Hepatocyte (in vitro differentiated cells): ENCODE data around the gene ESPL1. TPM values are rescaled to one million over a fixed set of nuclear protein-coding genes. Genes with fewer than 3 reads are reported as not detected.

ENCODE experiments used
- DNase-seq: peaks from one replicate; pipeline ENCODE4 v3.0.0-alpha.2; 2016; ENCODE audit warnings: low spot score
- H2AFZ ChIP-seq: fragments of 200-600 bp; sonication (generic); 2 replicates; pipeline ENCODE4 v1.6.0; 2016; ENCODE audit warnings: antibody characterized with exemption, mild to moderate bottlenecking
- H3K27ac ChIP-seq: fragments of 200-600 bp; sonication (generic); 2 replicates; pipeline ENCODE4 v1.5.1; 2016; ENCODE audit warnings: mild to moderate bottlenecking
- H3K27me3 ChIP-seq: fragments of 200-600 bp; sonication (generic); 2 replicates; pipeline ENCODE4 v1.6.1; 2016
- H3K36me3 ChIP-seq: fragments of 200-600 bp; sonication (generic); replicated peaks from 2 replicates; pipeline ENCODE4 v1.5.1; 2016; ENCODE audit warnings: low read depth; ENCODE audit not compliant: insufficient read depth
- H3K4me1 ChIP-seq: fragments of 200-600 bp; sonication (generic); 2 replicates; pipeline ENCODE4 v1.5.1; 2016; ENCODE audit warnings: mild to moderate bottlenecking, moderate library complexity; ENCODE audit not compliant: insufficient read depth
- H3K4me2 ChIP-seq: fragments of 200-600 bp; sonication (generic); 2 replicates; pipeline ENCODE4 v1.6.0; 2016
- H3K4me3 ChIP-seq: fragments of 200-600 bp; sonication (generic); 2 replicates; pipeline ENCODE4 v1.5.1; 2016; ENCODE audit warnings: mild to moderate bottlenecking
- H3K79me2 ChIP-seq: fragments of 200-600 bp; sonication (generic); 2 replicates; pipeline ENCODE4 v1.6.0; 2017; ENCODE audit warnings: mild to moderate bottlenecking
- H3K9me2 ChIP-seq: fragments of 200-600 bp; sonication (generic); replicated peaks from 2 replicates; pipeline ENCODE4 v1.6.0; 2017; ENCODE audit warnings: mild to moderate bottlenecking; ENCODE audit not compliant: insufficient read depth
- H3K9me3 ChIP-seq: fragments of 200-600 bp; sonication (generic); 2 replicates; pipeline ENCODE4 v1.5.1; 2016; ENCODE audit warnings: low read depth, mild to moderate bottlenecking
- H4K20me1 ChIP-seq: fragments of 200-600 bp; sonication (generic); 2 replicates; pipeline ENCODE4 v1.6.0; 2016; ENCODE audit warnings: mild to moderate bottlenecking; ENCODE audit not compliant: insufficient read depth, poor library complexity, severe bottlenecking
- CTCF ChIP-seq: fragments of 200-600 bp; sonication (generic); IDR thresholded peaks from 2 replicates; pipeline ENCODE4 v1.5.1; 2016; ENCODE audit warnings: antibody characterized with exemption, mild to moderate bottlenecking; ENCODE audit not compliant: poor library complexity
- EZH2 ChIP-seq: fragments of 200-600 bp; sonication (generic); IDR thresholded peaks from 2 replicates; pipeline ENCODE4 v1.6.1; 2016; ENCODE audit warnings: antibody characterized with exemption, mild to moderate bottlenecking, borderline replicate concordance
- EZH2phosphoT487 ChIP-seq: fragments of 200-600 bp; sonication (generic); IDR thresholded peaks from one replicate; pipeline ENCODE4 v1.6.1; 2018; ENCODE audit warnings: antibody characterized with exemption, mild to moderate bottlenecking, low read depth, moderate library complexity; ENCODE audit not compliant: unreplicated experiment, severe bottlenecking
- WGBS: methylation state at CpG from one replicate; pipeline ENCODE4 v1.1.6; 2016; ENCODE audit warnings: low lambda C conversion rate; ENCODE audit errors: missing lambda C conversion rate; 5-methylcytosine and 5-hydroxymethylcytosine counted together
- polyA plus RNA-seq: library from polyadenylated mRNA; unstranded; fragments of >200 nt; fragmentation: Nextera tagmentation; extraction: Ambion mirVana; gene quantifications from 2 replicates; pipeline ENCODE4 v1.2.1, GENCODE V29; 2016
- total RNA-seq: library from RNA; depleted of rRNA; stranded (reverse); fragments of >200 nt; gene quantifications from 2 replicates; pipeline ENCODE4 v1.2.3, GENCODE V29; 2014

ESPL1 gene
- total and polyA plus RNA-seq, 2 experiments from 2014 or later: 5.8 to 7.6 TPM

- Histone ChIP-seq H3K27me3 (peaks cover 3% of the 10 kb centered on the region), H3K4me2 (no peak overlapping the region), H2AFZ (no peak overlapping the region), H3K4me3 (no peak overlapping the region), H3K9me3 (no peaks in the 10 kb centered on the region), H3K36me3 (no peaks in the 10 kb centered on the region), H4K20me1 (no peaks in the 10 kb centered on the region), H3K79me2 (no peaks in the 10 kb centered on the region), H3K9me2 (no peaks in the 10 kb centered on the region), H3K27ac (no peak overlapping the region), H3K4me1 (peaks cover 8% of the 10 kb centered on the region)
- TF ChIP-seq EZH2 (no peak), EZH2phosphoT487 (no peak), CTCF (no peak)
- DNase-seq: no peak
- 80% methylated on average over 7 of the region's 7 CpGs for WGBS
Observed at GRCh38 chr12:53333845-53334244, 65.7 kb downstream of the ESPL1 start.

- Histone ChIP-seq H3K4me2 (no peak overlapping the region), H3K4me3 (no peak overlapping the region), H2AFZ (no peak overlapping the region), H3K27ac (no peak overlapping the region), H3K27me3 (peaks cover 3% of the 10 kb centered on the region), H3K79me2 (no peaks in the 10 kb centered on the region), H3K36me3 (no peaks in the 10 kb centered on the region), H3K4me1 (peaks cover 8% of the 10 kb centered on the region), H3K9me2 (no peaks in the 10 kb centered on the region), H3K9me3 (no peaks in the 10 kb centered on the region), H4K20me1 (no peaks in the 10 kb centered on the region)
- DNase-seq: no peak
- WGBS: 82% methylated on average over 7 of the region's 8 CpGs
- TF ChIP-seq CTCF: no peak
- TF ChIP-seq EZH2phosphoT487: no peak
Observed at GRCh38 chr12:53334822-53335221, 66.7 kb downstream of the ESPL1 start.

- no peak within 1 kb of the TSS for H3K27ac ChIP-seq
- H3K9me3 ChIP-seq: no peaks in the 10 kb centered on the region
- 53% methylated on average over 15 of the region's 15 CpGs for WGBS
- H3K27me3 ChIP-seq: peaks cover 3% of the 10 kb centered on the region
- peaks cover 8% of the 10 kb centered on the region for H3K4me1 ChIP-seq
- no peak for DNase-seq
- H3K9me2 ChIP-seq: no peaks in the 10 kb centered on the region
- no peaks in the 10 kb centered on the region for H3K79me2 ChIP-seq
- TF ChIP-seq EZH2 (no peak), EZH2phosphoT487 (no peak), CTCF (no peak)
- no peak within 1 kb of the TSS for H3K4me2 ChIP-seq
- no peaks in the 10 kb centered on the region for H4K20me1 ChIP-seq
- no peaks in the 10 kb centered on the region for H3K36me3 ChIP-seq
- H3K4me3 ChIP-seq: no peak within 1 kb of the TSS
- no peak within 1 kb of the TSS for H2AFZ ChIP-seq
Observed at GRCh38 chr12:53336181-53336681, 68.1 kb downstream of the ESPL1 start, which contains the start of gene SP7. TSS of gene SP7 (minus strand) at chr12:53336354. CDS start at chr12:53335646, 708 bp downstream.
